SU-DHL-6 (cell line): ENCODE measurements around the gene KRT5.

ENCODE experiments used
- CTCF ChIP-seq: fragments of 200-600 bp; sonication (generic); IDR thresholded peaks from one replicate; pipeline ENCODE4 v1.5.1; 2017; ENCODE audit warnings: antibody characterized with exemption, mild to moderate bottlenecking, low read length, moderate library complexity; ENCODE audit not compliant: insufficient read depth, poor library complexity, severe bottlenecking
- EZH2phosphoT487 ChIP-seq: fragments of 200-600 bp; sonication (generic), shearing (Covaris generic); conservative IDR thresholded peaks from 2 replicates; pipeline ENCODE4 v1.6.1; 2018; ENCODE audit warnings: mild to moderate bottlenecking, antibody characterized with exemption, low read length, moderate library complexity, mixed read lengths

GRCh38 chr12:52537101-52537500, 16.9 kb upstream of the KRT5 start:
- TF ChIP-seq CTCF: no peak
- TF ChIP-seq EZH2phosphoT487: no peak
